GM21447 (cell line): ENCODE measurements around the gene RTP3.

Experiments
- ATAC-seq: cut with Tn5 transposase; IDR thresholded peaks from one replicate; pipeline ENCODE4 v1.9.1; 2021; ENCODE audit not compliant: unreplicated experiment

Gene RTP3

GRCh38 chr3:46468753-46469600 lies 28.8 kb upstream of the RTP3 start:
- ATAC-seq, result no peak

GRCh38 chr3:46469680-46470357 lies 28.0 kb upstream of the RTP3 start:
- ATAC-seq, result no peak

- ATAC-seq, result no peak
Measured at GRCh38 chr3:46470831-46471230, 26.9 kb upstream of the RTP3 start.

- no peak for ATAC-seq
Measured at GRCh38 chr3:46471371-46471914, 26.3 kb upstream of the RTP3 start.

GRCh38 chr3:46472736-46473135 lies 25.0 kb upstream of the RTP3 start:
- no peak for ATAC-seq

GRCh38 chr3:46477145-46477544 lies 20.6 kb upstream of the RTP3 start:
- no peak for ATAC-seq

GRCh38 chr3:46477756-46478155 lies 20.0 kb upstream of the RTP3 start:
- no peak for ATAC-seq

GRCh38 chr3:46478341-46478740 lies 19.4 kb upstream of the RTP3 start:
- no peak for ATAC-seq

- ATAC-seq, result no peak
Measured at GRCh38 chr3:46479021-46479420, 18.8 kb upstream of the RTP3 start.

- ATAC-seq, result no peak
Measured at GRCh38 chr3:46479696-46480095, 18.1 kb upstream of the RTP3 start.

GRCh38 chr3:46480491-46481195 lies 17.1 kb upstream of the RTP3 start:
- no peak for ATAC-seq

GRCh38 chr3:46481636-46482035 lies 16.1 kb upstream of the RTP3 start:
- ATAC-seq, result no peak

- ATAC-seq, result no peak
Measured at GRCh38 chr3:46482632-46483350, 15.0 kb upstream of the RTP3 start.

GRCh38 chr3:46483825-46484224 lies 14.0 kb upstream of the RTP3 start:
- no peak for ATAC-seq

- no peak for ATAC-seq
Measured at GRCh38 chr3:46484388-46484787, 13.4 kb upstream of the RTP3 start.

- no peak for ATAC-seq
Measured at GRCh38 chr3:46484911-46485778, 12.6 kb upstream of the RTP3 start.

- no peak for ATAC-seq
Measured at GRCh38 chr3:46485779-46486175, 12.0 kb upstream of the RTP3 start.

GRCh38 chr3:46488735-46489361 lies 8.9 kb upstream of the RTP3 start:
- peak; percentile 95 for ATAC-seq

- no peak for ATAC-seq
Measured at GRCh38 chr3:46489381-46489780, 8.4 kb upstream of the RTP3 start.
